ENCODE measurements around the gene POLR1D.
"Not testable (repeated sequence)": the region's sequence is repeated elsewhere in the genome, so short reads cannot be mapped to it uniquely, and the experiment has no call there.

The POLR1D gene

GRCh38 chr13:27619093-27619727, 2.5 kb upstream of the POLR1D start:
- no peak for DNase-seq

- peak; percentile 45 for DNase-seq
These were observed 1.8 kb upstream of the POLR1D start for GRCh38 chr13:27619728-27620376.

- peak; percentile 96 for DNase-seq
These were observed 1.1 kb upstream of the POLR1D start, which contains the start of gene LNX2 for GRCh38 chr13:27620377-27621115. TSS of gene LNX2 (minus strand) at chr13:27620529. CDS start at chr13:27581703, 38,826 bp downstream.

GRCh38 chr13:27621116-27621365, 651 bp upstream of the POLR1D start:
- no peak for DNase-seq

- no peak for DNase-seq
These were observed 569 bp downstream of the POLR1D start for GRCh38 chr13:27622102-27622820.

- DNase-seq = no peak
These were observed 1.2 kb downstream of the POLR1D start for GRCh38 chr13:27622881-27623280.

DNA sequence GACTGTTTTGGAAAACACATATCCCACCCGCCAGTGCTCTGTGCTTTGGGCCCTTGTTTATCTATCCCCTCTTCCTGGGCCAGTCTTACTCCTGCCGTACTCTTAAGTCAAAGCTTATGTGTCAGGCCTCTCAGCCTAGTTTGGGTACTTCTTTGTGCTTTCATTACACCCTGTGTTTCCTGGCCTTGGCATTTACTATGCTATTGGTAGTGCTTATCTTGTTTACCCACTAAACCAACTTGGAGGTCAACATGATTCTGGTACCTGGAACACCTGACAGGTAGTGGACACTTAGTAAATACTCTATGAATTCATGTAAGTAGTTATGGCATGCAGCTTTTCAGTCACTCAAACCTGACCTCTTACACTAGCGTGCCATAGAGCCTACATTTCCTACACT, 2.4 kb downstream of the POLR1D start:
- no peak for DNase-seq

GRCh38 chr13:27625839-27626238, 4.1 kb downstream of the POLR1D start:
- DNase-seq = no peak

DNA sequence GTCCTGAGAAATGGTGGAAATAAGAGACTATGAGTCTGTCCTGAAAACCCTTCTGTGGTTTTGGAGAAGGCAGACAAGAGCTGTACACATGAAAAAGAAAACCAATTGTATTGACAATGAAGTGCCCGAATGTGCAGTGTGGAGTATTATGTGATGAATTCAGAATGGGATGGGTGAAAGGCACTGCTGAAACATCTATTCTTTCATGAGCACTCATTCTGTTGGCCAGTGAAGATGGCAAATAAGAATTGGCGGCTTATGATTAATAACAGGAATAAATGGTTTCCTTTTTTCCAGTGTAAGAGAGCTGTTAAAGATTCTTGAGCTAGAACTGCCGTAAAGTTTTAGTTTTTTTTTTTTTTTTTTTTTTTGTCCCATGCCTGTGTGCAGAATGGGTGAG, 5.7 kb downstream of the POLR1D start:
- DNase-seq = no peak

- no peak for DNase-seq
These were observed 6.4 kb downstream of the POLR1D start for GRCh38 chr13:27628081-27628480.

GRCh38 chr13:27628766-27629165, 7.1 kb downstream of the POLR1D start:
- DNase-seq = not testable (repeated sequence)

GRCh38 chr13:27631156-27631555, 9.5 kb downstream of the POLR1D start:
- no peak for DNase-seq

GRCh38 chr13:27631665-27632064, 10.0 kb downstream of the POLR1D start:
- DNase-seq = no peak

DNA sequence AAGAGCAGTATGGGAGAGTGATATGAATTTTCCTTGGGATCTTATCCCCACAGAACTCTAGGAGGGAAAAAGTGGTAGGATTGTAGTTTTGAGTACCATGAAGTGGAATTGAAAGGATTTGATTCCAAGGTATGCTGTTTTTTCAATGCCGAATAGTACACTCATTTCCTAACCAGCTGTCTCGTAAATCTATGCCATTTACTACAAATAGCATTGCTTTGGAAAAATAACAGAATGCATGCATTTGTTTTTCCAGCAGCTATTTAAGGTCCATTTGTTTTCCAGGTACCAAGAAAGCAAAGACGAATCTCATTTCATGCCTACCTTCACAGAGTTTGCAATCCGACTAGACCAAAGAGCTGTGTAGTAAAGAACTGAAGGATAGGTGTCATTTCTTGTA, 10.5 kb downstream of the POLR1D start:
- no peak for DNase-seq

DNA sequence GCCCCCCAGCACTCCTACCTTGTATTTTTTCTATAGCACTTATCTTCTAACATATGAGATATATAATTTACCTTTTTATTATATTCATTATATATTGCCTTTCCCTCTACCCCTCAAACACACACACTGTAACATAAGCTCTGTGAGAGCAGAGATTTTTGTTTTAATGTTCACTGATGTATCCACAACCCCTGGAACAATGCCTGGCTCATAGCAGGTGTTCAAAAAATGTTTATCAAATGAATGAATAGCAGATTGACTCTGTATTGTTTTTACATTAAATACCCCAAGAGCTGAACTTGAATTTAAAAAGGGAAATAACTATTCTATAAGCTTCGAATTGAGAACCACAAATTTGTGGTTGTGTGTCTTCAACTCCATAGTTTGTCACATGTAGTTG, 11.0 kb downstream of the POLR1D start:
- DNase-seq = no peak

DNA sequence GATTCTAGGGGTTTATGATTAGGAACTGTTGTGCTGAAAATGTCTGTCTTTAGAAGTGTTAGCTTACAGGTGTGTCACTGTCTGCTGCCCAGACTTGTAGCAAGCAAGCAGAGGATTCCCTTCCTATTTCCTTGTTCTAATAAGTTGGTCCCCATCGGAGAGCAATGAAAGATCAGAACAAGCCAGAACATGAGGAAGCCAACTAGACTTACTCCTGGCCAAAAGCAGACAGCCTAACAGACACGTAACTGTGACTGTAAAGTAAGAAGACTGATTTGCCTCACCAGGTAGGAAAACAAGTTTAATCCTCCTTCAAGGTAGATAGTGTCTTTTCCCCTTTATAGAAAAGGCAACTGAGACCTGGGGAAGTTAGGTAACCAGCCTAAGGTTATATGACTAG, 12.5 kb downstream of the POLR1D start:
- DNase-seq = no peak

DNA sequence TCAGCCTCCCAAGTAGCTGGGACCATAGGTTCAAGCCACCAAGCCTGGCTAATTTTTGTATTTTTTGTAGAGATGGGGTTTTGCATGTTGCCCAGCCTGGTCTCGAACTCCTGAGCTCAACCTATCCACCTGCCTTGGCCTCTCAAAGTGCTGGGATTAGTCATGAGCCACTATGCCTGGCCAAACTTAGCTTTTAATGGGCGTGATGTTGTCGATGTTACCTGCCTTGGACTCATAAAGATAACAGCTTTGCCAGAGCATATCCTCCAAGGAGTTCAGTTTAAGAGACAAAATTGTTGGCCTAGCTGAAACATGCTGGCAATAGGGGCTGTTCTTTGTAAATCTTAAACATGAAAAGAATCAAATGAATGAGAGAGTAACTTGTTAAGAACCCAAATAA, 13.1 kb downstream of the POLR1D start:
- DNase-seq = no peak

DNA sequence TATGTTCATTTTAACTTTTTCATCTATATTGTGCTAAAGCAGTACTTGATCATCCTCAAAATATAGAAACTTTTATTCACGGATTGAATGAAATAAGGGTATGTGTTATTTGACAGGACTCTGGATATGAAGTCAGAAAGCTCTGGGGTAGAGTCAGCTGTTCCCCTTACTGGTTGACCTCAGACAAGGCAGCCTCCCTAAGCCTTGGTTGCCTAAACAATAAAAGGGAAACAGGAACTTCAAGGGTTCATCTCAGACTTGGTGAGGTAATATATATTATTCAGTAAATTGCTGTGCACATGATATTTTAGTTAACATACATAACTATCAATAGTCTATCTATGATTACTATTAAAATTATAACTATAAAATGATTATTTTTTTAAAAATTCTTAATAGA, 13.6 kb downstream of the POLR1D start:
- DNase-seq = no peak

DNA sequence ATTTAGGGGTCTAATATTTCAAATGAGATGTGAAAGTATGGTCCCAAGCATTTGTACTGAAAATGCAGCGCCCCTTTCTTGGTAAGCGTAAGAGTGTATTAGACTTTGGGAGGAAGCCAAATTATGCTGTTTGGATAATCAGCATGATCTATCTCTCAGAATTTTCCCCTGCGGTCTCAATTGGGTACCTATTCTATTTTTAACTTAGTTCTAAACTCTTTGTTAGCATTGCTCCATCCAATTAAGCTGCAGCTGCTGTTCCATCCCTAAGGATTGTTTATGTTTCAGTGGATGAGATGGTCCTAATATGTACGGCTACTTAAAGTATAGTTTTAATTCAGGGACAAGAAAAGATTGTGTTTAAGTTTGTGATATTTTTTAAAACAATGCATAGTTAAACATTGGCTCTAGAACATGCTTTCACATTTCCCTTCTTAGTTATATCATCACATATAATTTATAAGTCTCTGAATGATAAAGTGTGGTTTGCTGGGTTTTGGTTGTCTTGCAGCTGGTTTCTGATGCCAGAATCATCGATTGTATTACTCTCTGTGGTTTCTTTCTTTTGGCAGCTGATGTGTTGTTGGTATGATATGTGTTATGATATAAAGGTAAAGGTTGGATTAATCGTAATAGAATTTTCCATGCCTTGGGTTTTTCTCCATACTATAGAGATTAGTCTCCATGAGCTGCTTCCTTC, 15.0 kb downstream of the POLR1D start:
- DNase-seq = no peak

GRCh38 chr13:27637289-27637626, 15.6 kb downstream of the POLR1D start:
- DNase-seq = no peak

- no peak for DNase-seq
These were observed 16.3 kb downstream of the POLR1D start for GRCh38 chr13:27638001-27638400.

DNA sequence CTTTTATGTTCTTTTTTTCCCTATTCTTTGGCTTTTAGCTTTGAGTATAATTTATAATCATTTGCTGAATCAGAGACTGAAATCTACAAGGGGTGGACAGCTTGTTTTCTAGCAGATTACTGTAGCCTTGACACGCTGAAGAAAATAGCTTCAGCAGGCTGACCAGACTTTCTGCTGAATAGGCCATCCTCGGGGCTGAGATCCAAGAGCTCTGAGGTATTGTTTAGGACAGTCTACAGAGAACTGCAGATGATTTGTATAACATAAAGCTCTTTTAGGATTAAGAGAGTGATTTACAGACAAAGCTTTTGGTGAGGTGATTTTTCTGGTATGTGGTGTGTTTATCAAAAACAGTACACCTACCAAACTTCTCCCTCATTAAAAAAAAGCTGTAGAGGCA, 16.8 kb downstream of the POLR1D start:
- no peak for DNase-seq

GRCh38 chr13:27639186-27639585, 17.5 kb downstream of the POLR1D start:
- no peak for DNase-seq

Data from activated CD4-positive, alpha-beta T cell treated with anti-CD3 and anti-CD28 coated beads, Interleukin-2, amount 50 U/mL, for 1 hour (primary cell).